T-helper 2 cell (primary cell): Measurements from ENCODE around the gene APOL6.
"Not testable (repeated sequence)": the region's sequence is repeated elsewhere in the genome, so short reads cannot be mapped to it uniquely, and the experiment has no call there.

ENCODE experiments used
- DNase-seq, 5 experiments: peaks; one replicate each; pipeline versions ENCODE4 v3.0.0 to v3.0.0-alpha.2; 2012 to 2022

The APOL6 gene

DNA sequence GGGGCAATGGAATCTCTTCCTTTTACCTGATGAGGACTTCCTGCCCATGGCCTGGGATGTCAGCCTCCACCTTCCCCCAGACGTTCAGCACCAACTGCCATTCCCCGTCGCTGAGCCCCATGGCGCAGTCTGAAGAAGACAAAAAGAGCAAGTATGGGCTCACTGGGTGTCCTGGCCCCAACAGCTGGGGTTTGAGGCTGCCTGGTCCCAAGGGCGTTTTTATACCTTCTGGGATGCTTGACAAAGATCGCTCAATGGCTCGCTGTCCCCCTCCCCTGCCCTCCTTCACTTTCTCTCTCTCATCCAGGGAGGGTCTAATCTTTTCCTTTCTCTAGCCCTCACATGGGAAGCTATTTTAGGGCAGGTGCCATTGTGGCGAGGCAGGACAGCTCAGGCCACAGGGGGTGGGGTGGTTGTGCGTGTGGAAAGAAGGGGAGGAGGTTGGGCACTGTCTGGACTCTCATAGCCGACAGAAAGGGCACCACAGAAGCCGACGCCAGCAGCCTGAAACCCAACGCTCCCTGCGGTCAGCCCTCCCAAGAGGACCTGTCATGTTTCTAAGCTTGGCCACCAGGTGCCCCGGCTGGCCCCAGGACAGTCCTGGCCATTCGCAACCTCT is 31.0 kb upstream of the APOL6 start, which contains the start of gene MB:
Gene MB (minus strand): TSS at position 193 of the 619 bp plus-strand sequence. CDS start 72 bp downstream, at position 121.
- no peak for DNase-seq

DNA sequence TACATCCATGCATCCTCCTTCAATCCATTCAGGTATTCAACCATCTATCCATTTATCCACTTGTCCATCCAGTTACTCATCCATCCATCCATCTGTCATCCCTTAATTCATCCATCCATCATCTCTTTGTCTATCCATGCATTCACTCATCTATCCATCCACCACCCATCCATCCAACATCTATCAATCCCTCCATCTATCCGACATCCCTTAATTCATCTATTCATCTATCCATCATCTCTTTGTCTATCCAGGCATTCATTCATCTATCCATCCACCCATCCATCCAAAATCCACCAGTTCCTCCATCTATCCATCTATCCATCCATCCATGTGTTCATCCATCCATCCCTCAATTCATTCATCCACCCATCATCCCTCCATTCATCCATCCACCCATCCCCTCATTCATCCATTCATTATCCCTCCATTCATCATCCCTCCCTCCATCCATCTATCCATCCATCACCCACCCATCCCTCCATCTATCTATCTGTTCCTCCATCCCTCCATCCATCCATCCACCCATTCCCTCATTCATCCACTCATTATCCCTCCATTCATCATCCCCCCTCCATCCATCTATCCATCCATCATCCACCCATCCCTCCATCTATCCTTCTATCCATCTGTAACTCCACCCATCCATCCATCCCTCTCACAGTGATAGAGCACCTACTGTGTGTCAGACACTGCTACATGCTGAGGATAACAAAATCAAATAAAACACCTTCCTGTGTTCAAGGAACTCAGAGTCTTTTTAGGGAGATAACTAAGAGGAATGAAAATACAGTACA is 29.6 kb upstream of the APOL6 start:
- no peak for DNase-seq

DNA sequence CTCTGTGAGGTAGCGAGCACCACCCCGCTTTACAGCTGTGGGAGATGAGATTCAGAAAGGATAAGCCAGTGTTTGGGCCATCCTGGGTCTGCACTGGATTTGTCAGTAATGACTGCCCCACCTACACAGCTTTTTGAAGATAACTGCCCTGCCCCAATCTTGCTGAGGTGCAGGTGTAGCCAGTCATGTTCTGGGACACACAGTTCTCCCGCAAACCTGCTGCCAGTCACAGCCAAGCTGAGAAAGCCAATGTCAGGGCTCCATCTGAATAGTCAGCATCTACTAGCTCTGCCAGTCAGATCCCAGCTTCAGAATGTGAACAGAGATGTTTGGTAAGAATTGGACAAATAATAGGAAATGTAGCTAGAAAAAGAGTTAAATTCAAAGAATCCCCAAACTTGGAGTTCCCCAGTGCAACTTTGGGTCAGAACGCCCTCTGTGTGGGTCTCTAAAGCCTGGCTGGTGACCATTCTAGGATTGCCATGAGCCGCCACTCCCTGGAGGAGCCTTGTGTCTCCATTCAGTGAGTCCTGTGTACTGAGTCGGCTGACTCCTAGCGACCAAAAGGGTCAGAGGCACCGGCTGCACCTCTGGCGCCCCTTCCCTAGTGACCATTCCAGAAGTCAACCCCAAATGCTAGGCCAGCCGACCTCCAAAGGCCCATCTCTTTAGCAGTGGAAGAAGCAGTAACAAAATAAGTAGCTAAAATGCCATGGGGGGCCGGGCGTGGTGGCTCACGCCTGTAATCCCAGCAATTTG is 28.7 kb upstream of the APOL6 start:
- peak in 1 of 5 experiments; percentile 18 for DNase-seq

DNA sequence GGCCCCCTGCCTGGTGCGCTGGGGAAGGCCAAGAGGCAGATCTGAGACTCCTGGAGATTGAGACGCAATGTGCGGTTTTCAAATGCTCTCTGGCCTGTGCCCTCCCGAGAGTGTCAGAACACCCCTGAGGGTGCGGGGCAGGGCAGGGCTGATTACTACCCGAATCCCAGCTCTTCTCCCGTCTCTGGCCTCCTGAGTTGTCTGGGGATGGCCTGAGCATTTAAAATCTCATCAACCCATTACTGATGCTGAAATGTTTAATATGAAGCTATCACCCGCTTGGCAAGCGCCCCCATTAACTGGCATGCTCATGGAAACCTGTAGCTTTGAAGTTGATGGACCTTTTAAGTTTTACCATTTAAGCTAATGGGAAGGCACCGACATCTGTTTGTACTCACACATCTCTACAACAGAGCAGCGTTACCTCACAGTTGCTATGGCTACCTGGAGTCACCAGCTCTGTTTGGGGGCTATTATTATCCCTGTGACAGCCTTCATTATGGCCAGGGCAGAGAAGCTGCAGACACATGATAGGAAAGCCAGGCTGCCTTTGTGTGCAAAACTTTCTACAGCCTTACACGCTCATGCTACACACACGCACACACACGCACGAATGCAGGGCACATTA is 27.5 kb upstream of the APOL6 start:
- DNase-seq: no peak

DNA sequence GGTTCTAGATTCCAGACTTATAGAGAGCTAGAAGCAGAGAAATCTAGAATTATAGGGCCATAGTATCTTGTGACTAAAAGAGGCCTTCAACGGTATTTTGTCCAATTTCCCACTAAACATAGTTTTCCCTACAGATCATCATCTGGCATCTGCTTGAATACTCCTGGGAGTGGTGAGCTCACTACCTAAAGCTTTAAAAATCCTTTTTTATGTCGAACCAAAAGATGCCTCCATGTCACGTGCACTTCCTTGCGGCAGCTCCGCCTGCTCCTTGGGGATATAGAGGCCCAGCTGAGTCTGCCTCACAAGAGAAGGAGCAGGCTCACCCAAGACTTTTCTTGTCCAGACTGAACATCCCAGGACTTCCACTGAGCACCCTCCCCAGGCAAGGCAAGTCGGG is 26.8 kb upstream of the APOL6 start:
- no peak for DNase-seq

DNA sequence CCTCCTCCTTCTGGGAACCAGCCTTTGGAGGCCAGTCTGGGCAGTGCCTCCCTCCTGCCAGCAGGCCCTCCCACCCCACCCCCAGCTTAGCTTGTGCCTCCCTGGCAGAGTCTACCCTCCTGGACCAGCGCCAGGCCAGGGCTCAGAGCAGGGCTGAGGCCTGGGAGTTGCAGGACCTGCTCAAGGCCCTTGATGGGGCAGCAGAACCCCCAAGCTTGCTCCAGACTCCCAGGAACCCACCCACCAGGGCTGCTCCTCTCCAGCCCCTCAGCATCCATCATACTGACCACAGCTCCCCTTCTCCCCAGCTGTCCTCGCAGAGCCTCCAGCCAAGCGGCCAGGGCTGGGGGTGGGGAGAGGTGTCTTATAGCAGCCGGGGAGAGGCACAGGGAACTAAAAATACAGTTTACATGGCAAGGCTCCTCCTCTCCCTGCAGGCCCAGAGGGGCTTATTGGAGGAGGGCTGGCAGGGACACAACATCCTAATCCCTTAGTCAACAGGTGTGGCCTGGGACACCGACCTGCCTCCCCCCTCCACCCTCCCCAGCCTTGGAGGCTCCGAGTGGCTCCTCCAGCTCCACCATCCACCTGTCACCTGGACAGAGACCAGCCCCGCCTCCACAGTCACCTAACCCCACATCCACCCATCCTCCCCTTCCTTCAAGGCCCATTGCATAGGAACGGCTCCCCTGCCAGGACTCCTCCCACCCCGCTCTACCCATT is 25.9 kb upstream of the APOL6 start:
- no peak for DNase-seq

DNA sequence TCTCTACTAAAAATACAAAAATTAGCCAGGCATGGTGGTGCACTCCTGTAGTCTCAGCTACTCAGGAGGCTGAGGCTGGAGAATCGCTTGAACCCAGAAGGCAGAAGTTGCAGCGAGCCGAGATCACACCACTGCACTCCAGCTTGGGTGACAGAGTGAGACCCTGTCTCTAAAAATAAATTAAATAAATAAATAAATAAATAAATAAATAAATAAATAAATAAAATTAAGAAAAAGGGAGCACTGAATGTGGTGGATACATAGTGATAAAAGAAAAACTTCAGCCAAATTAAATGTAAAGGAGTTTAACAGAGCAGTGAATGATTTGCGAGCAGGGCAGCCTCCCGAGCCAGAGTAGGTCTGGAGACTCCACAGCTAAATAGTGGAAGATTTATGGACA is 24.4 kb upstream of the APOL6 start:
- DNase-seq: not testable (repeated sequence)

DNA sequence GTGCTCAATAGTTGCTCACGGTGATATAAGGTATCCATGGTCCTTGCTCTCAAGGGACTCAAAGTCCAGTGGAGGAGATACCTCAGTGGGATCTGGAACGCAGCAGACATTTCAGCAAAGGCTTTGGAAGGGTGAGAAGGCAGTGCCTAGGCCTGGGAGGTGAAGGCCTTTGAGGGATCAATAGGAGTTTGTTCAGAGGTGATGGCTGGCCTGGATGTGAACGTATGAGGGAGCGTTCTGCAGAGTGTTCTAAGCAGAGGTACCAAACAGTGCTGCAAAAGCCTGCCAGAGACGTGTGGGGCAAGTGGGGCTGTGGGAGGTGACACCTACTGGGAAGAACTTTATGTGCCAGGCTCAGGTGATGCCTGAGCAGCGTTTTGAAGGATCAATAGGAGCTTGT is 23.7 kb upstream of the APOL6 start:
- no peak for DNase-seq

DNA sequence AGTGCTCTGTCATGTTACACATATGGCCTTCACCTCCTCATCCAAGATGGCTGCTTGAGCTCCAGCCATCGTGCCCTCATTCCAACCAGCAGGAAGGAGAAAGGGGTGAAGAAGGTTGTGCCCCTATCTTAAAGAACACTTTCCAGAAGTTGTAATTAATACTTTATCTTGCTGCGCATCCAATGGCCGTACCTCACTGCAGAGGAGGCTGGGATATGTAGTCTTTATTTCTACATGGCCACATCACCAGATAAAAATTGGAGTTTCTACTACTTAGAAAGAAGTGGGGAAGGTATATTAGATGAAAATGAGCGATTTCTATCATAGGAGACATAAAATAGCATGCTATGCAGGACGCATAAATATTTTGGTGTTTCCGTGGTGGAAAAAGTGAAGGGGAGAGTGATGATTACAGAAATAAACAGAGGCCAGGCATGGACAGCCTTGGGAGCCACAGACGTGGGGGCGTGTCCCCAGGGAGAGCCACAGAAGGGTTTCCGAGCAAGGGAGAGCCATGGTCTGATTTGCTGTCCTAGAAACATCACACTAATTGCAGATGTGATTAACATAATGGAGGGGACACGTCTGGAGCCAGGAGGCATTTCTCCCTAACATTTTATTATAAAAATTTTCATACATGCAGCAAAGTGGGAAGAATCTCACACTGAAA is 22.3 kb upstream of the APOL6 start:
- no peak for DNase-seq

DNA sequence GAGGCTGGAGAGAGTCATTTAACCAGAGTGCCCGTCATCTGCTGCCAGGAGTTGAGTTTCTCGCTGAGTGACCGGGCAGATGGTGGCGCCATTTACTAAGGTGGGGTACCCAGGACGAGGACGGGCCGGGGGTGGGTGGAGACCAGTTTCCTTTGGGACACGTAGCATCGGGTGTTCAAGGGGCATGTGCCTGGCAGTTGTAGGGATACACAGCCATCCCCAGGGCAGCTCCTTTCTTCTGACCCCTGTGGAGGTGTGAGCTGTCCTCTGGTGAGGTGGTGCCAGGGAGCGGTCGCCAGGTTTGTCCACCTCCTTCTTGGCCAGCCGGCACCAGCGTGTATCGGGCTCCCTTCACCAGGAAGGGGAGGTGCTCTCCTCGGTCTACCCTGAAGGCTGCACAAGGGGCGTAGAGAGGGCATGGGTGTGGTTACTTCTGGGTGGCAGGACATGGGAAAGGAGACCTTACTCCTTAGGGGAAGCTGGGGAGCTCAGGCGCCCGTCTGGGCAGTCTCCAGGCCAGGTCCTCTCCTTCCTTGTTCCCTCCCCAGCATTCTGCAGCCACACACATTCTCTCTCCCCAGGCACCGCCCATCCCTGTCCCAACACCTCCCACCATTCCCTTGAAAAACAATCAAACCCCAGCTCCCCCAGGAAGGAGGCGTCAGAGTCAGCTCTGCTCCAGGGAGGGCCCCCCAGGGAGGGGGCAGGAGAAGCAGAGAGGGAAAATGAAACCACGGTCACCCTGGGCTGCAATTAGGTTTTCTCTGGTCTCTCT is 20.8 kb upstream of the APOL6 start:
- peak in 3 of 5 experiments; percentile 9 to 75 (median 28) for DNase-seq

DNA sequence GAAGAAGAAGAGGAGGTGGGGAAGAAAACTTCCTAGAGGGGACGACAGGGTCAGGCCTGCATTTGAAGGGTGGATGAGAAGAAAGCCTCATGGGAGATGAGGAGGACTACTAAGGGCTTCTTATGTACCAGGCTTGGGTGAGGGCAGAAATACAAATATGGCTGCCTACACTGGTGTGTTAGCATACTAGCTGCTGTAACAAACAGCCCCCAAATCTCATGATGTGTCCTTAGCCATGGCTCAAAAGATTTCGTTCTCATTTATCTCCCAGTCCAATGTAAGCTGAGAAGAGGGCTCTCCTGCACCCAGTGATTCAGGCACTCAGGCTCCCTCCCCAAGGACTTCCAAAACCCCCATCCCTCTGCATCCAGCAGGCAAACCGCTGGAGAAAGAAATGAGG is 19.5 kb upstream of the APOL6 start:
- no peak for DNase-seq

DNA sequence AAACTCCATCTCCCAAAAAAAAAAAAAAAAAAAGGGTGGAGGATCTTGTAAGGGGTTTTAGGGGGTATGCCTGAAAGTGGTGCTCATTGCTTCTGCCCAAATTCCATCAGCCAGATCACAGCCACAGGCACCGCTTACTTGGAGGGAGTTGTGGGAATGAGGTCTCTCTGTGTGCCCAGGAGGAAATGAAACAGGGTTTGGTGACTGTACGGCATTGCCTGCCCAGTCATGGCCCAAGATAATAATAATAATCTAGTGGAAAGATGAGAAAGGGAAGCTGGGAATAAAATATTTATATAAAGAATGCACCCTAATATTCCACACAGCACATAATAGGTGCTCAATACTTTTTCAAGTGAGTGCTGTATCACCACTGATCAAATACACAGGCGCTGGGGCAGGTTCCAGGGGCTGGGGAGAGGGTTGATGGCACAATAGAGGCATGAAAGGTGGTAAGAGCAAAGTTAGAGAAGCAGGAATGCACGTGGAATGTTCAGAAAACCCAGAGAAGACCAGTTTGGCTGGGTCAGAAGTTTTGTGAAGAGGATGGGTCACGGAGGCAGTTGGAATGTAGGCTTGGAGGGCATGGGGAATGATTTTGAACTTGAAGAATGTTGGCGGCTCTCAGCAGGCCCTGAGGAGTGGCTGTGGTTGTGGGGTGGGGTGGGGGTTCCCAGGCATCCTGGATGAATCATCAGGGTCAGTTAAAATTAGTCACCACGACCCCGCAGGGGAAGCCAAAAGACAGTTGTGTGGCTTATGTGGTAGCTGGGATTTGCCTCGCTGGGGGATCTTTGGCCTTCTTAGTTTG is 18.6 kb upstream of the APOL6 start:
- DNase-seq: peak in 3 of 5 experiments; percentile 12 to 73 (median 18)

DNA sequence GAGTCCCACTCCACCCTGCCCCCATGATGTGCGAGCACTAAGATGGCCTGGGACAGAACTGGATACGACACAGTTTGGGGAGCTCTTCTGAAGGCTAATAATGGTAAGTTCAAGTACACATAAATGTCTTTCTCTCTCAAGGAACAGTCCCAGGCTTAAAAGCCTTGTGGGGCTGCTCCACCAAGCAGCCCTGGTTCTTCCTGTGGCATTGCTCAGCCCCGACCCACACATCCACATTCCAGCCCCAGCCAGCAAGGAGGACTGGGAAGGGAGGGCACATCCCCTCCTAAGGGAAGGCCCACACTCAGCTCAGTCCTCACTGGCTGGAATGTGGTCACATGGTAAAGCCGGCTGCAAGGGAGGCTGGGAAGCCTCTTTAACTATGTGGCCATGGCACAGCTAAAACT is 17.9 kb upstream of the APOL6 start:
- DNase-seq: peak in 1 of 5 experiments; percentile 17

DNA sequence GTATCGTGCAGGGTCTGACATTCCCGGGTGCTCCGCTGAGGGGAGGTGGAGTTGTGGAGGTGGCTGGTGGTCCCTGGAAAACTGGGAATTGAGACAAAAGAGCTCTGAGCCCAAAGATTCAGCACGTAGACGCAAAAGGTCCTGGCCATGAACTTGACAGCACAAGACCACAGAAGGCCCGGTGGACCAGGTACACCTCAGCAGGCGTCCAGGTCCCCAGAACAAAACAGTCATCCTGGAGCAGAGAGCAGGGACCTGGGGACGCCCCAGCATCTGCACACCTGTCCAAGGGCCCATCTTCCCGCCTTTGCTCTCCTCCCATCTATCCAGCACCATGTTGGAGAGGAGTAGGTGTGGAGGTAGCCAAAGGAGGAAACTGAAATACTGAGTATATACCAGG is 17.4 kb upstream of the APOL6 start:
- no peak for DNase-seq

DNA sequence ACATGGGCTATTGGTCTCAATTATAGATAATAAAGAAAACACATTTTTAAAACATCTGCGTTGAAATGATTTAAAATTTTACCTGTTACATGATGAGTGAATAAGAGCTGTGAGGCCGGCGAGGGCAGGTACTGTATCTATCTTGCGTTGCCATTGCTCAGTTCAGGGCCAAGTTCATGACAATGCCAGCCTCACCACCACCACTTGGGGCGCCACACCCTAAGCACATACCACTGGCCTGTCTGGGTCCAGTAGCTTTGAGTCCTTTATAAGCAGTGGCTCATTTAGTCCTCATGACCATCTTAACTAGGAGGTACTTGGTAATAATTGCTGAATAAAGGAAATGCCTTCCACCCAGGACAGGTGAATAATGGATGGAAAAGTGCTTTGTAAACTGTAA is 16.6 kb upstream of the APOL6 start:
- peak in 1 of 5 experiments; percentile 38 for DNase-seq

DNA sequence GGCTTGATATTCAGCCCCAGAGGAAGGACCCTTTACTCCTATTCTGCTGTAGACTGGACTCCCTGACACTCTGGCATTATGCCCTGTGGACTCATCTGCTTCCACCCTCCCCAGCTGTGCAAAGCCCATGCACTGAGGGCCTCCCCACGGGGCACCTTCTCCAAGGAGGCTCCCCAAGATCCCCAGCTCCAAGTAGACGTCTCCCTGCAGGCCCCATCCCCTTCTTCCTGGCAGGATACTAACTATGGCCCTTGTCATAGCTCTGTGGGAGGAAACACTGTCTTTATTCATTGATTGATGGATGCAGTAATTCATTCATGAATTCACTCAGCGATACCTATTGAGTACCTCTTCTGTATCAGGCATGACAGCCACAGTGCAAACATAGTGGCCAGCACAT is 15.3 kb upstream of the APOL6 start:
- DNase-seq: no peak

DNA sequence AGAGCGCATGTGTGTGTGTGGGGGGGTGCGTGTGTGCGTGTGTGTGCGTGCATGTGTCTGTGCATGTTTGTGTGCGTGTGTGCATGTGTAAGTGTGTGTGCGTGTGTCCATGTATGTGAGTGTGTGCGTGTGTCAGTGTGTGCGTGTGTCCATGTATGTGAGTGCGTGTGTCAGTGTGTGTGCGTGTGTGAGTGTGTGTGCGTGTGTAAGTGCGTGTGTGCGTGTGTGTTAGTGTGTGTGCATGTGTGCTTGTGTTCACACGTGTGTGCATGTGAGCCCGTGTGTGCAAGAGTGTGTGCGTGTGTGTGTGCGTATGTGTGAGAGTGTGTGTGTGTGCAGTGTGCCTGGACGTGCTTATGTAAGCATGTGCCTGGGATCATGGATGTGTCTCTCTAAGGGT is 14.7 kb upstream of the APOL6 start:
- no peak for DNase-seq

DNA sequence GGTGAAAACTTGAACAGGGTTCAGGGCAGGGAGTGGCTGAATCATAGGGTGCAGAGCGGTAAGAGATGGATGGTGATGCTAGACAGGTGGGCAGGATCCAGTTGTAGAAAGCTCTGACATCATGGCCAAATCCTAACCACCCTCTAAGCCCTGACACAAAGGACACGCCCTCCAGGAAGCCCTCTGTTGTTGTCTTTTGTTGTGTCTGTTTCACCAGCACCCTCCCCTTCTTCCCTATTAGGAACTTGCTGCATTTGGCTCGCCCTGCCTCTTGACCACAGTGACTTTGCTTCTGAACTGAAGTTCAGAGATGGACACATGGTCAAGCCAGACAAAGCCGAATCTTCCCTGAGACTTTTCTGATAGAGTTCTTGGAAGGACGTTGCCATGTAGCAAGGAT is 14.2 kb upstream of the APOL6 start:
- peak in 1 of 5 experiments; percentile 25 for DNase-seq

DNA sequence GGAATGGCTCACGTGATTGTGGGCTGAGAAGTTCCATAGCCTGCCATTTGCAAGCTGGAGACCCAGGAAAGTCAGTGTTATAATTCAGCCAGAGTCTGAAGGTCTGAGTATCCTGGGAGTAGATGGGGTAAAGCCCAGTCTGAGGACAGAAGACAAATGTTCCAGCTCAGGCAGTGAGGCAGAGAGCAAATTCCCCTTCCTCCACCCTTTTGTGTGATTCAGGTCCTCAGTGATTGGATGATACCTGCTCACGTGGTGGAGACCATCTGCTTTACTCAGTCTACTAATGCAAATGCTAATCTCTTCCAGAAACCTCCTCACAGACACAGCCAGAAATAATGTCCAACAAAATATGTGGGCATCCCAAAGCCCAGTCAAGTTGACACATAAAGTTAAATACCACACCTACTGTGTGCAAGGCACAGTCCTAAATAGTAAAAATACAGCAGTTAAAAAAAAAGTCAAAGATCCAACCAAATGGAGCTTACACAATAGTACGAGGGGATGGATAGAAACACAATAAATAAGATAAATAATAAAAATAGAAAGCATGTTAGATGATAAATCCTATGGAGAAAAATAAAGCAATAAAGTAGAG is 13.2 kb upstream of the APOL6 start:
- no peak for DNase-seq

DNA sequence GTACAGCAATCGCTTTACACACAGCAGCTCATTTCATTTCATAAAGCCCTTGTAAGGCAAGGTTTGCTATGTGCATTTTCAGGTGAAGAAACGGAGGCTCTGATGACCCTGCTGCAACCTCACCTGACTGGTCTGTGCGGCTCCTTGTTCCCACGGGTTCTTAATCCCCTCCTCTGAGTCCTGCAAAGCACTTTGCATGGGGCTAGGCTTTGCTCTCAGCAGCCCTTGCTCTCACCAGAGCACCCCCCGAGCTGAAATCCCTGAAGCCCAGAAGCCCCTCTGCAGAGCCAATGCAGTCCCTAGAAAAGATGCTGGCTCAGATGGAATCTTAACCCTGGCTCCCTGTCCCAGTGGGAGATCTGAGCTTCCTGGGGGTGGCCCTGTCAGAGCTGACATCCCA is 11.0 kb upstream of the APOL6 start:
- no peak for DNase-seq
